WERI-Rb-1 (cell line): ENCODE results near the gene HERPUD2.

ENCODE experiments used
- DNase-seq: peaks from one replicate; pipeline ENCODE4 v3.0.0-alpha.2; 2020
- H3K27ac ChIP-seq: fragments of 250-450 bp; sonication (Bioruptor Pico); 2 replicates; pipeline ENCODE4 v1.5.1; 2020; ENCODE audit warnings: mild to moderate bottlenecking, moderate library complexity
- H3K27me3 ChIP-seq: fragments of 250-450 bp; sonication (Bioruptor Pico); 2 replicates; pipeline ENCODE4 v1.5.1; 2021; ENCODE audit warnings: mild to moderate bottlenecking, low read depth, moderate library complexity; ENCODE audit not compliant: insufficient read depth, severe bottlenecking
- H3K36me3 ChIP-seq: fragments of 250-450 bp; sonication (Bioruptor Pico); 2 replicates; pipeline ENCODE4 v1.5.1; 2020; ENCODE audit warnings: mild to moderate bottlenecking, moderate library complexity
- H3K4me3 ChIP-seq: 2 replicates; pipeline ENCODE4 v1.5.1; 2011; ENCODE audit warnings: low read depth, mild to moderate bottlenecking, control low read depth, low read length
- H3K9me3 ChIP-seq: fragments of 250-450 bp; sonication (Bioruptor Pico); 2 replicates; pipeline ENCODE4 v1.5.1; 2021; ENCODE audit warnings: mild to moderate bottlenecking, moderate library complexity; ENCODE audit not compliant: severe bottlenecking
- TF ChIP-seq, protein P1 (sequence below): IDR thresholded peaks from 2 replicates; pipeline ENCODE4 v1.5.1; 2011; ENCODE audit warnings: low read depth, mild to moderate bottlenecking, control low read depth, inconsistent platforms, low read length

The HERPUD2 gene

GRCh38 chr7:35729061-35729783 lies 34.3 kb upstream of the HERPUD2 start:
- Histone ChIP-seq H3K27me3 (no peaks in the 10 kb centered on the region), H3K27ac (no peak overlapping the region), H3K9me3 (no peaks in the 10 kb centered on the region), H3K4me3 (no peak overlapping the region), H3K36me3 (no peaks in the 10 kb centered on the region)
- TF ChIP-seq, protein P1, sequence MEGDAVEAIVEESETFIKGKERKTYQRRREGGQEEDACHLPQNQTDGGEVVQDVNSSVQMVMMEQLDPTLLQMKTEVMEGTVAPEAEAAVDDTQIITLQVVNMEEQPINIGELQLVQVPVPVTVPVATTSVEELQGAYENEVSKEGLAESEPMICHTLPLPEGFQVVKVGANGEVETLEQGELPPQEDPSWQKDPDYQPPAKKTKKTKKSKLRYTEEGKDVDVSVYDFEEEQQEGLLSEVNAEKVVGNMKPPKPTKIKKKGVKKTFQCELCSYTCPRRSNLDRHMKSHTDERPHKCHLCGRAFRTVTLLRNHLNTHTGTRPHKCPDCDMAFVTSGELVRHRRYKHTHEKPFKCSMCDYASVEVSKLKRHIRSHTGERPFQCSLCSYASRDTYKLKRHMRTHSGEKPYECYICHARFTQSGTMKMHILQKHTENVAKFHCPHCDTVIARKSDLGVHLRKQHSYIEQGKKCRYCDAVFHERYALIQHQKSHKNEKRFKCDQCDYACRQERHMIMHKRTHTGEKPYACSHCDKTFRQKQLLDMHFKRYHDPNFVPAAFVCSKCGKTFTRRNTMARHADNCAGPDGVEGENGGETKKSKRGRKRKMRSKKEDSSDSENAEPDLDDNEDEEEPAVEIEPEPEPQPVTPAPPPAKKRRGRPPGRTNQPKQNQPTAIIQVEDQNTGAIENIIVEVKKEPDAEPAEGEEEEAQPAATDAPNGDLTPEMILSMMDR: no peak
- no peak for DNase-seq

DNA sequence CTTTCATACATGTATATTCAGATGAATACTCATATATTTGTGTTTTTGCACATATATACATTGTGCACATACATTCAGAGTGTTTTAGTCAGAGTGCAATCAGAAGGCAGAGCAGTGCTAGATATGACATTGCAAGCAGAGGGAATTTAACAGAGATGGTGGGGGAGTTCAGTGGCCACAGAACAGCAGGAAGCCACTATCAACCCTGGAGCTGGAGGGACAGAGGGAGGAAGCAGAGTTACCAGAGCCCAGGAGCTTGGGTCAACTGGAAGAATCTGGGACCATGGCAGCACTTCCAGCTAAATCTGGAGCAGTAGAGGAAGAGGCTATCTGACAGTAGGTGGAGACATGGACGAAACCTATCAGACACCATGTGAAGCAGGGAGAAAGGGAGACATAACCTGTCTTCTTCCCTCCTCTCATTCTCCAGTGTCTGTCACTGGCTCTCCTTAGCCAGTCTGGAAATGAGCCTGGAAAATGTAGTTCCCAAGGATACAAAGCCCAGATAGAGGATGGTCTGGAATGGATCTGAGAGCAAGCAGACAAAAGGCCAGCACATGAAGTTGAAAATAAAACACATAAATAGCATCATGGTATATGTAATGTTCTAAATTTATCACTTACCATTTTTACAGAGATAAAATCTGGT lies 33.6 kb upstream of the HERPUD2 start:
- Histone ChIP-seq H3K27ac (no peak overlapping the region), H3K9me3 (no peaks in the 10 kb centered on the region), H3K36me3 (no peaks in the 10 kb centered on the region), H3K4me3 (no peak overlapping the region), H3K27me3 (no peaks in the 10 kb centered on the region)
- TF ChIP-seq, protein P1: no peak
- DNase-seq: no peak

GRCh38 chr7:35727571-35727970 lies 32.6 kb upstream of the HERPUD2 start:
- Histone ChIP-seq H3K36me3 (no peaks in the 10 kb centered on the region), H3K9me3 (no peaks in the 10 kb centered on the region), H3K4me3 (no peak overlapping the region), H3K27ac (no peak overlapping the region), H3K27me3 (no peaks in the 10 kb centered on the region)
- DNase-seq: no peak
- TF ChIP-seq, protein P1: no peak

GRCh38 chr7:35726654-35727053 lies 31.7 kb upstream of the HERPUD2 start:
- no peaks in the 10 kb centered on the region for H3K36me3 ChIP-seq
- DNase-seq: no peak
- TF ChIP-seq, protein P1: no peak
- no peak overlapping the region for H3K27ac ChIP-seq
- H3K9me3 ChIP-seq: no peaks in the 10 kb centered on the region
- no peak overlapping the region for H3K4me3 ChIP-seq
- H3K27me3 ChIP-seq: no peaks in the 10 kb centered on the region

DNA sequence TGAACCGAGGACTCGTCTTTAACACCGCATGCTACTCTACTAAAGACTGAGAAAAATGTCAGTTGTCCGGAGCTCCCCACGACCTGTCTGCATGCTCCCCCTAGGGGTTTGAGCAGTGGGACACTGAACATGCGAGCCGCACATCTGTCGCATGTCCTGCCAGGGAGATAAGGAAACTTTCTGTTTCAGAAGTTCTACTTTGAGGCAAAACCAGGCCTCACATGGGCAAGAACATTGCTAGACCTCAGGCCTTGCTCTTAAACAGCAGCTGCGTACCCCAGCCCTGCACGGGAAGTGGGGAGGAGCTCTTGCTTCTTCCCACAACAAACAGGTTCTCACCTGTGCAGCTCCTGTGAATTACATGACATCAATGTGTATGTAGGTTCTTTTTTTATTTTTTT lies 30.3 kb upstream of the HERPUD2 start:
- H3K27me3 ChIP-seq: no peaks in the 10 kb centered on the region
- no peaks in the 10 kb centered on the region for H3K9me3 ChIP-seq
- TF ChIP-seq, protein P1: 0 out of 2 replicates have a peak, but pooled peaks have one; percentile 9
- H3K4me3 ChIP-seq: no peak overlapping the region
- H3K27ac ChIP-seq: no peak overlapping the region
- DNase-seq: no peak
- H3K36me3 ChIP-seq: no peaks in the 10 kb centered on the region
